Suprapubic skin (tissue), 4 donors: Measurements from ENCODE around the gene MYL4.

Experiments
- EP300 ChIP-seq: sonication (generic); formaldehyde crosslinking; IDR thresholded peaks from one replicate; pipeline ENCODE4 v1.6.1; 2017; ENCODE audit warnings: antibody characterized with exemption
- POLR2A ChIP-seq, 2 donors: fragments of 450-650 bp; IDR thresholded peaks; one replicate each; pipeline ENCODE4 v1.6.1; 2017; ENCODE audit warnings: antibody characterized with exemption in 2 of 2, mild to moderate bottlenecking in 2 of 2, moderate library complexity in 2 of 2
- POLR2AphosphoS5 ChIP-seq, 3 donors: sonication (generic); formaldehyde crosslinking; IDR thresholded peaks; one replicate each; pipeline ENCODE4 v1.6.1; 2017; ENCODE audit warnings: antibody characterized with exemption in 3 of 3
- TF ChIP-seq, protein P1 (sequence below), 2 donors: fragments of 200-600 bp in 1 of 2; fragments of 450-650 bp in 1 of 2; sonication (generic) in 1 of 2; IDR thresholded peaks; one replicate each; pipeline ENCODE4 v1.5.1; 2016 to 2019; ENCODE audit warnings: antibody characterized with exemption in 2 of 2, mild to moderate bottlenecking in 1 of 2, moderate library complexity in 1 of 2

DNA sequence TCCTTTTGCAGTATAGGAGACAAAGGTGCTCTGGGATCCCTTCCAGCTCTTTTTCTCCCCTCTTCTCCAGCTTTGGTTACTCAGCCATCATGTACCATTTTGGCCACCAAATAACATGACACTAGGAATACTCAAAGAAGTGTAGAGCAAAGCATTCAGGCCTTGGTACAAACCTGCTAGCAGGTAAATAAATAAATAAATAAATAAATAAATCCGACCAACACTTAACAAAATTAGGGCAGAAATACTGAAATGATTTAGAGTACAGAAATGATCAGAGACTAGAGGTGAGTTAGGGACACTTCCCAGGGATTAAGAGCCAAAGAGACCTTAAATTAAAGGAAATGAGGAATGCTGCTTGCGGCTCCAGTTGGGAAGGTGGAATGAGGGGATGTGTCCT lies 26.8 kb downstream of the MYL4 start:
- TF ChIP-seq POLR2A (IDR thresholded peaks at IDR 0.05) = no peak
- TF ChIP-seq, protein P1, sequence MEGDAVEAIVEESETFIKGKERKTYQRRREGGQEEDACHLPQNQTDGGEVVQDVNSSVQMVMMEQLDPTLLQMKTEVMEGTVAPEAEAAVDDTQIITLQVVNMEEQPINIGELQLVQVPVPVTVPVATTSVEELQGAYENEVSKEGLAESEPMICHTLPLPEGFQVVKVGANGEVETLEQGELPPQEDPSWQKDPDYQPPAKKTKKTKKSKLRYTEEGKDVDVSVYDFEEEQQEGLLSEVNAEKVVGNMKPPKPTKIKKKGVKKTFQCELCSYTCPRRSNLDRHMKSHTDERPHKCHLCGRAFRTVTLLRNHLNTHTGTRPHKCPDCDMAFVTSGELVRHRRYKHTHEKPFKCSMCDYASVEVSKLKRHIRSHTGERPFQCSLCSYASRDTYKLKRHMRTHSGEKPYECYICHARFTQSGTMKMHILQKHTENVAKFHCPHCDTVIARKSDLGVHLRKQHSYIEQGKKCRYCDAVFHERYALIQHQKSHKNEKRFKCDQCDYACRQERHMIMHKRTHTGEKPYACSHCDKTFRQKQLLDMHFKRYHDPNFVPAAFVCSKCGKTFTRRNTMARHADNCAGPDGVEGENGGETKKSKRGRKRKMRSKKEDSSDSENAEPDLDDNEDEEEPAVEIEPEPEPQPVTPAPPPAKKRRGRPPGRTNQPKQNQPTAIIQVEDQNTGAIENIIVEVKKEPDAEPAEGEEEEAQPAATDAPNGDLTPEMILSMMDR (IDR thresholded peaks at IDR 0.05) = no peak
- no peak for TF ChIP-seq POLR2AphosphoS5 (IDR thresholded peaks at IDR 0.05)
- TF ChIP-seq EP300 = no peak
